MCF 10A (cell line): ENCODE results near the gene CYSTM1. TPM values are rescaled to one million over a fixed set of nuclear protein-coding genes. Genes with fewer than 3 reads are reported as not detected.

ENCODE experiments used
- BruUV-seq: library from RNA; stranded (reverse); fragments of 400-500 nt; replicated peaks from 2 replicates; lab custom pipeline; 2021; lab: Mats Ljungman, UMichigan
- CTCF ChIA-PET: fragments of 300-600 bp; sonication (Branson Sonifier 250); formaldehyde crosslinking; extraction: SDS; loops from one replicate; lab custom pipeline; 2021; ENCODE audit warnings: antibody characterized with exemption, inconsistent platforms; lab: Yijun Ruan, JAX
- POLR2A ChIA-PET: fragments of 300-600, 350-650 bp; sonication (Branson Sonifier 250); formaldehyde crosslinking; extraction: SDS; loops from one replicate; lab custom pipeline; 2020; ENCODE audit warnings: antibody characterized with exemption, inconsistent platforms; lab: Yijun Ruan, JAX
- DNase-seq: peaks from one replicate; pipeline ENCODE4 v3.0.0-alpha.2; 2018; ENCODE audit not compliant: unreplicated experiment
- H3K27ac Mint-ChIP-seq: one replicate; pipeline ENCODE4 v1.8.0; 2022; ENCODE audit warnings: mild to moderate bottlenecking, low read depth, mixed read lengths; ENCODE audit not compliant: unreplicated experiment
- H3K27me3 Mint-ChIP-seq: one replicate; pipeline ENCODE4 v1.8.0; 2022; ENCODE audit warnings: mixed read lengths; ENCODE audit not compliant: insufficient read depth, unreplicated experiment
- H3K36me3 Mint-ChIP-seq: one replicate; pipeline ENCODE4 v1.8.0; 2022; ENCODE audit warnings: mild to moderate bottlenecking, moderate library complexity, mixed read lengths; ENCODE audit not compliant: insufficient read depth, unreplicated experiment
- H3K4me1 Mint-ChIP-seq: one replicate; pipeline ENCODE4 v1.8.0; 2022; ENCODE audit warnings: mixed read lengths; ENCODE audit not compliant: insufficient read depth, unreplicated experiment
- H3K4me3 Mint-ChIP-seq: one replicate; pipeline ENCODE4 v1.8.0; 2022; ENCODE audit warnings: mild to moderate bottlenecking, moderate library complexity, mixed read lengths; ENCODE audit not compliant: unreplicated experiment
- H3K9me3 Mint-ChIP-seq: one replicate; pipeline ENCODE4 v1.8.0; 2022; ENCODE audit warnings: mixed read lengths; ENCODE audit not compliant: unreplicated experiment
- intact Hi-C: fragments of 100-400 bp; cut with micrococcal nuclease; formaldehyde crosslinking; loops from 2 replicates; pipeline ENCODE4 v1.14.1; 2022
- total RNA-seq: library from RNA; stranded (reverse); gene quantifications from 2 replicates; pipeline ENCODE4 v1.2.3, GENCODE V29; 2022
- TF ChIP-seq, protein P1 (sequence below): fragments of 200-600 bp; IDR thresholded peaks from one replicate; pipeline ENCODE4 v1.8.0; 2022; ENCODE audit warnings: antibody characterized with exemption, mild to moderate bottlenecking; ENCODE audit not compliant: unreplicated experiment

The CYSTM1 gene
- total RNA-seq, 1 experiment from 2014 or later, result 59.4 TPM

- ChIA-PET POLR2A (interaction anchor here (0.6 to 9.0 kb wide), 17 partner anchors 8 to 114 kb away, joined by 3 to 135 read pairs (median 5); partner anchors contain the start of genes HBEGF and PFDN1), CTCF (interaction anchor here (0.5 to 42.5 kb wide), 38 partner anchors 8 to 398 kb away, joined by 3 to 1450 read pairs (median 4); partner anchors contain the start of genes HBEGF, PFDN1 and SLC4A9)
- no TSS peak for BruUV-seq
- TF ChIP-seq, protein P1, sequence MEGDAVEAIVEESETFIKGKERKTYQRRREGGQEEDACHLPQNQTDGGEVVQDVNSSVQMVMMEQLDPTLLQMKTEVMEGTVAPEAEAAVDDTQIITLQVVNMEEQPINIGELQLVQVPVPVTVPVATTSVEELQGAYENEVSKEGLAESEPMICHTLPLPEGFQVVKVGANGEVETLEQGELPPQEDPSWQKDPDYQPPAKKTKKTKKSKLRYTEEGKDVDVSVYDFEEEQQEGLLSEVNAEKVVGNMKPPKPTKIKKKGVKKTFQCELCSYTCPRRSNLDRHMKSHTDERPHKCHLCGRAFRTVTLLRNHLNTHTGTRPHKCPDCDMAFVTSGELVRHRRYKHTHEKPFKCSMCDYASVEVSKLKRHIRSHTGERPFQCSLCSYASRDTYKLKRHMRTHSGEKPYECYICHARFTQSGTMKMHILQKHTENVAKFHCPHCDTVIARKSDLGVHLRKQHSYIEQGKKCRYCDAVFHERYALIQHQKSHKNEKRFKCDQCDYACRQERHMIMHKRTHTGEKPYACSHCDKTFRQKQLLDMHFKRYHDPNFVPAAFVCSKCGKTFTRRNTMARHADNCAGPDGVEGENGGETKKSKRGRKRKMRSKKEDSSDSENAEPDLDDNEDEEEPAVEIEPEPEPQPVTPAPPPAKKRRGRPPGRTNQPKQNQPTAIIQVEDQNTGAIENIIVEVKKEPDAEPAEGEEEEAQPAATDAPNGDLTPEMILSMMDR, result peak; percentile 94
- H3K36me3 Mint-ChIP-seq, result peaks cover 19% of the 10 kb centered on the region
- H3K27me3 Mint-ChIP-seq, result no peaks in the 10 kb centered on the region
- H3K9me3 Mint-ChIP-seq, result no peaks in the 10 kb centered on the region
- H3K27ac Mint-ChIP-seq, result no peak overlapping the region
- peak; percentile 91 for DNase-seq
- no peak overlapping the region for H3K4me3 Mint-ChIP-seq
- intact Hi-C loops, result loop anchor here (1.0 to 10.0 kb wide), 7 partner anchors 58 to 478 kb away; partner anchors contain the start of genes EIF4EBP3, HBEGF and PFDN1
- H3K4me1 Mint-ChIP-seq, result peaks cover 36% of the 10 kb centered on the region
These were observed 69.6 kb downstream of the CYSTM1 start for GRCh38 chr5:140244525-140245025.

DNA sequence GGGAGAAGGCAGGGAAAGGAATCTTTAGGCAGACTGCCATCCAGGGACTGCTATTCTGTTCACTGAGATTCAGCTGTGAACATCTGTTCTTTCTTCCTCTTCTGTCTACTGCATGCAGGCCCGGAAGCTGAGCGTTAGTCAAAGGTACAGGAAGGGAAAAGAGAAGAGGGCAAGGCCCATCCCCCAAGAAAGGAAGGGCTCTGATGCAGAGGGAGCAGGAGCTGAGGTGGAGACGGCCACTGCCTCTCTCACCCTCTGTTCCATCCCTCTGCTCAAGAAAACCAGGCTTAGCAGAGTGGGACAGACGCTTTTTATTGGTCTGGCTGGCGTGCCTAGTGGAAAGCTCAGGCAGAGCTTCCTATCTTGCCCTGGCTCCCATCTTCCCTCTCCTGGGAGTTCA, 70.4 kb downstream of the CYSTM1 start:
- no peaks in the 10 kb centered on the region for H3K27me3 Mint-ChIP-seq
- H3K4me1 Mint-ChIP-seq, result peaks cover 34% of the 10 kb centered on the region
- POLR2A ChIA-PET, result interaction anchor here (0.6 to 9.0 kb wide), 10 partner anchors 9 to 115 kb away, joined by 3 to 135 read pairs (median 8); partner anchors contain the start of gene HBEGF
- CTCF ChIA-PET, result interaction anchor here (0.6 to 42.5 kb wide), 17 partner anchors 12 to 187 kb away, joined by 3 to 1450 read pairs (median 5); partner anchors contain the start of genes HBEGF and SLC4A9
- TF ChIP-seq, protein P1, result no peak
- TSS peak; percentile 82 for BruUV-seq
- no peak overlapping the region for H3K27ac Mint-ChIP-seq
- no peak overlapping the region for H3K4me3 Mint-ChIP-seq
- peaks cover 21% of the 10 kb centered on the region for H3K36me3 Mint-ChIP-seq
- intact Hi-C loops, result loop anchor here (10.0 kb wide), 1 partner anchor 299 kb away; the partner anchor contains the start of gene EIF4EBP3
- no peak for DNase-seq
- no peaks in the 10 kb centered on the region for H3K9me3 Mint-ChIP-seq

DNA sequence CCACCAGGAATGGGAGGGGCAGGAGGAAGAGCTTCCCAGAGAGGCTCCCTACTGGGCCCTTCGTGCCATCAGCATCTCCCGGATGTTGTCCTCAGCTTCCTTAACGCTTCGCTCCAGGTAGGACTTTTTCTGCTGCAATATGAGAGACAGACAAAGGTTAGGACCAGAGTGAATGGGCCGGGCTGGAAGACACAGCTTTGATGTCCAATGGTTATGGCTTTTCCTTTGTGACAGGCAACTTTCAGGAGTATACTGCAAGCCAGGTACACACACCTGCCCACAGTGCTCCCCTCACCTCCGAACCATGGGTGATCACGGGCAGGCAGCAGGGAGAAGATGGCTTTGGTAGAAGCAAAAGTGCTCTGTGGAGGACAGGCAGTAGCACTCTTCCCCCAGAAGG, 70.9 kb downstream of the CYSTM1 start:
- Mint-ChIP-seq H3K4me1 (peaks cover 35% of the 10 kb centered on the region), H3K9me3 (no peaks in the 10 kb centered on the region), H3K36me3 (peaks cover 21% of the 10 kb centered on the region), H3K27me3 (no peaks in the 10 kb centered on the region), H3K27ac (no peak overlapping the region), H3K4me3 (no peak overlapping the region)
- TF ChIP-seq, protein P1, result no peak
- no TSS peak for BruUV-seq
- POLR2A ChIA-PET, result interaction anchor here (0.6 to 9.0 kb wide), 10 partner anchors 8 to 157 kb away, joined by 3 to 135 read pairs (median 4); partner anchors contain the start of genes HBEGF and PFDN1
- intact Hi-C loops, result loop anchor here (10.0 kb wide), 1 partner anchor 299 kb away; the partner anchor contains the start of gene EIF4EBP3
- CTCF ChIA-PET, result interaction anchor here (0.6 to 42.5 kb wide), 6 partner anchors 11 to 117 kb away, joined by 3 to 1450 read pairs (median 116); partner anchors contain the start of genes HBEGF and SLC4A9
- DNase-seq, result no peak
